K562 (cell line): Measurements from ENCODE around the gene DCLK2. TPM values are rescaled to one million over a fixed set of nuclear protein-coding genes. Genes with fewer than 3 reads are reported as not detected.

Experiments used
- ATAC-seq: fragments of 200-7000 bp; cut with Tn5 transposase; 3 replicates; pipeline ENCODE4 v1.9.1; 2020; ENCODE audit warnings: moderate library complexity
- BruUV-seq: library from RNA; stranded (reverse); fragments of 400-500 nt; replicated peaks from 2 replicates; lab custom pipeline; 2021; lab: Mats Ljungman, UMichigan
- CTCF ChIA-PET: fragments of 300-600 bp; formaldehyde crosslinking; extraction: SDS; loops from one replicate; lab custom pipeline; 2021; ENCODE audit warnings: low intra/inter-chr PET ratio; lab: Yijun Ruan, JAX
- POLR2A ChIA-PET: fragments of 300-600, 350-650 bp; sonication (Branson Sonifier 250); formaldehyde crosslinking; extraction: SDS; loops from one replicate; lab custom pipeline; 2021; ENCODE audit warnings: antibody characterized with exemption, inconsistent platforms; lab: Yijun Ruan, JAX
- DNase-seq, 4 experiments: peaks; one replicate each; pipeline versions ENCODE4 v3.0.0 to v3.0.0-alpha.2; 2011 to 2018; ENCODE audit warnings: low spot score in 3 of 4, mixed read lengths in 3 of 4; ENCODE audit errors: extremely low read depth in 1 of 4
- FAIRE-seq: peaks from 2 replicates; lab custom pipeline; 2011; peaks lifted over from hg19 to GRCh38; lab: Jason Lieb, UNC
- H2AFZ ChIP-seq: 2 replicates; pipeline ENCODE4 v1.6.0; 2011; ENCODE audit warnings: low read depth, low read length, control low read depth, inconsistent platforms
- H3K27ac ChIP-seq: fragments of 200-600 bp; 3 replicates; pipeline ENCODE4 v1.8.0; 2011; ENCODE audit warnings: low read depth, mild to moderate bottlenecking, control low read depth, inconsistent platforms, low read length, moderate library complexity, mixed read lengths; ENCODE audit errors: extremely low read depth
- H3K27me3 ChIP-seq, 2 experiments: fragments of 300-600 bp in 1 of 2; 2 replicates in 1 of 2; 3 replicates in 1 of 2; pipeline versions ENCODE4 v1.6.0 to v1.8.0; 2011; ENCODE audit warnings: inconsistent platforms in 2 of 2, low read length in 2 of 2, mild to moderate bottlenecking in 1 of 2, mixed read lengths in 1 of 2, moderate library complexity in 1 of 2; ENCODE audit not compliant: control insufficient read depth in 2 of 2, insufficient read depth in 2 of 2
- H3K36me3 ChIP-seq: fragments of 300-600 bp; 3 replicates; pipeline ENCODE4 v1.8.0; 2011; ENCODE audit warnings: mild to moderate bottlenecking, low read length, inconsistent platforms; ENCODE audit not compliant: control insufficient read depth, insufficient read depth
- H3K4me1 ChIP-seq, 2 experiments: fragments of 200-600 bp in 1 of 2; replicated peaks in 1 of 2; 2 replicates in 1 of 2; 3 replicates in 1 of 2; pipeline versions ENCODE4 v1.5.1 to v1.8.0; 2011; ENCODE audit warnings: inconsistent platforms in 2 of 2, low read length in 2 of 2, mild to moderate bottlenecking in 1 of 2, mixed read lengths in 1 of 2, moderate library complexity in 1 of 2; ENCODE audit not compliant: control insufficient read depth in 2 of 2, insufficient read depth in 2 of 2
- H3K4me2 ChIP-seq: 2 replicates; pipeline ENCODE4 v1.6.1; 2011; ENCODE audit warnings: low read length, control low read depth, inconsistent platforms, mixed read lengths; ENCODE audit not compliant: insufficient read depth
- H3K4me3 ChIP-seq: fragments of 200-600 bp; sonication (generic), shearing (Covaris generic); 2 replicates; pipeline ENCODE4 v1.5.1; 2016; ENCODE audit warnings: control low read depth, inconsistent platforms
- H3K79me2 ChIP-seq: fragments of 200-600 bp; 3 replicates; pipeline ENCODE4 v1.8.0; 2011; ENCODE audit warnings: low read length, inconsistent platforms; ENCODE audit not compliant: control insufficient read depth, insufficient read depth
- H3K9ac ChIP-seq, 2 experiments: 2 replicates each; pipeline versions ENCODE4 v1.6.0 to v1.6.1; 2011; ENCODE audit warnings: low read depth in 2 of 2, low read length in 2 of 2, control low read depth in 1 of 2, inconsistent platforms in 1 of 2, mild to moderate bottlenecking in 1 of 2, mixed read lengths in 1 of 2; ENCODE audit not compliant: insufficient read depth in 1 of 2
- H3K9me1 ChIP-seq: one replicate; pipeline ENCODE4 v1.6.0; 2011; ENCODE audit warnings: inconsistent platforms, mild to moderate bottlenecking, low read length, moderate library complexity; ENCODE audit not compliant: control insufficient read depth, insufficient read depth
- H3K9me3 ChIP-seq: replicated peaks from 2 replicates; pipeline ENCODE4 v1.5.1; 2011; ENCODE audit warnings: low read depth, low read length, inconsistent platforms; ENCODE audit not compliant: control insufficient read depth, insufficient read depth
- H4K20me1 ChIP-seq: replicated peaks from 2 replicates; pipeline ENCODE4 v1.6.1; 2011; ENCODE audit warnings: low read length, inconsistent platforms, mixed read lengths; ENCODE audit not compliant: control insufficient read depth, insufficient read depth
- BRD4 ChIP-seq: fragments of 200-600 bp; sonication (generic); IDR thresholded peaks from 2 replicates; pipeline ENCODE4 v1.6.1; 2017; ENCODE audit warnings: inconsistent platforms
- C11orf30 ChIP-seq: fragments of 450-650 bp; IDR thresholded peaks from 2 replicates; pipeline ENCODE4 v1.6.1; 2016; ENCODE audit warnings: low read depth, mild to moderate bottlenecking
- E2F4 ChIP-seq: sonication (generic); formaldehyde crosslinking; IDR thresholded peaks from 2 replicates; pipeline ENCODE4 v1.8.0; 2022; ENCODE audit warnings: mild to moderate bottlenecking, low read depth, missing genetic modification reagents
- HNRNPL ChIP-seq: fragments of 200-400 bp; formaldehyde crosslinking; IDR thresholded peaks from 2 replicates; pipeline ENCODE4 v1.6.1; 2017; ENCODE audit warnings: low read depth, mild to moderate bottlenecking, low read length
- MECOM ChIP-seq: fragments of 250-450 bp; sonication (Bioruptor Pico); IDR thresholded peaks from 2 replicates; pipeline ENCODE4 v1.8.0; 2022; ENCODE audit warnings: inconsistent platforms
- RHOXF2B ChIP-seq: fragments of 250-450 bp; sonication (Bioruptor Pico); conservative IDR thresholded peaks from 2 replicates; pipeline ENCODE4 v1.5.1; 2021
- SMAD3 ChIP-seq: fragments of 450-650 bp; formaldehyde crosslinking; conservative IDR thresholded peaks from 2 replicates; pipeline ENCODE4 v1.4.0; 2020; ENCODE audit warnings: mild to moderate bottlenecking
- ZSCAN32 ChIP-seq: fragments of 450-650 bp; formaldehyde crosslinking; IDR thresholded peaks from 2 replicates; pipeline ENCODE4 v1.4.0; 2020; ENCODE audit warnings: mild to moderate bottlenecking, moderate library complexity
- WGBS: fragments of 100-300 bp; shearing (Covaris generic); methylation state at CpG from one replicate; pipeline ENCODE4 v1.1.6; 2016; ENCODE audit warnings: low coverage, mixed read lengths; ENCODE audit not compliant: insufficient coverage; ENCODE audit errors: missing lambda C conversion rate; 5-methylcytosine and 5-hydroxymethylcytosine counted together
- in situ Hi-C: fragments of 300-500 bp; cut with MboI; formaldehyde crosslinking; loops from 4 replicates; pipeline ENCODE4 v1.15.0; 2018; ENCODE audit warnings: inconsistent platforms, mixed read lengths
- intact Hi-C: fragments of 100-400 bp; cut with micrococcal nuclease; formaldehyde crosslinking; loops from 2 replicates; pipeline ENCODE4 v1.14.2; 2022
- polyA plus RNA-seq, 8 experiments: library from polyadenylated mRNA; depleted of rRNA in 4 of 8; stranded (reverse) in 5 of 8; unstranded in 3 of 8; fragments of >200 nt; fragmentation: Nextera tagmentation in 2 of 8; fragmentation: Illumina TruSeq in 1 of 8; extraction: Ambion mirVana in 2 of 8; extraction: Trizol in 1 of 8; gene quantifications; 2 replicates each; pipeline versions ENCODE4 v1.2.1 to v1.2.3, GENCODE V29; 2011 to 2014; ENCODE audit warnings: inconsistent platforms in 1 of 8, missing spikeins in 1 of 8
- total RNA-seq, 7 experiments: library from RNA; depleted of rRNA in 6 of 7; stranded (reverse); fragments of >200 nt in 6 of 7; fragmentation: Illumina TruSeq in 2 of 7; extraction: Trizol in 2 of 7; gene quantifications; 2 replicates each; pipeline versions ENCODE4 v1.2.1 to v1.2.3, GENCODE V29; 2011 to 2021; ENCODE audit warnings: low replicate concordance in 1 of 7
- TF ChIP-seq, protein P1 (sequence below): fragments of 200-800 bp; sonication (Bioruptor generic); IDR thresholded peaks from 2 replicates; pipeline ENCODE4 v1.6.1; 2016; ENCODE audit warnings: missing genetic modification characterization, missing compliant biosample characterization

The DCLK2 gene
- total and polyA plus RNA-seq, 9 of the 15 experiments (the other 6 are each of a cell fraction or from before 2014, with no cell fraction given) = not detected

DNA sequence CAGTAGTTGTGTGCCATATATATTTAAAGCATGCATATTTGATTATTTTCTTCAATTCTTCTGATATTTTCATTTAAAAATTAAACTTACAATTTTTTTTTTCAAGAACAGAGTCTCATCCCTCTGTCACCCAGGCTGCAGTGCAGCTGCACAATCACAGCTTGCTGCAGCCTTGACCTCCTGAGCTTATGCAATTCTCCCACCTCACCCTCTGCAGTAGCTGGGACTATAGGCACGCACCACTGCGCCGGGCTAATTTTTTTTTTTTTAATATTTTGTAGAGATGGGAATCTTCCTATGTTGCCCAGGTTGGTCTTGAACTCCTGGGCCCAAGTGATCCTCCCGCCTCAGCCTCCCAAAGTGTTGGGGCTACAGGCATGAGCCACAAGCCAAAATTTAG lies 5.8 kb upstream of the DCLK2 start:
- intact Hi-C loops (no loop called here), in situ Hi-C loops (no loop called here)
- H3K79me2 ChIP-seq = no peaks in the 10 kb centered on the region
- H2AFZ ChIP-seq = no peak overlapping the region
- H3K4me2 ChIP-seq = no peak overlapping the region
- no peak overlapping the region for H3K4me3 ChIP-seq
- DNase-seq (no peak), ATAC-seq (no peak), FAIRE-seq (no peak)
- H3K36me3 ChIP-seq = no peaks in the 10 kb centered on the region
- no peaks in the 10 kb centered on the region for H3K4me1 ChIP-seq
- H3K9me1 ChIP-seq = no peaks in the 10 kb centered on the region
- ChIA-PET POLR2A (no interaction called here), CTCF (no interaction called here)
- no peaks in the 10 kb centered on the region for H4K20me1 ChIP-seq
- no peaks in the 10 kb centered on the region for H3K9me3 ChIP-seq
- BruUV-seq = no TSS peak
- TF ChIP-seq HNRNPL (no peak), BRD4 (no peak), MECOM (CRISPR knock-in tag) (no peak)
- H3K27me3 ChIP-seq = peaks cover 0 to 5% of the 10 kb centered on the region in 2 experiments; a peak in 2 of 5 replicates
- no peak overlapping the region for H3K27ac ChIP-seq
- no peak overlapping the region for H3K9ac ChIP-seq
- WGBS = 0% methylated on average over 4 of the region's 4 CpGs

GRCh38 chr4:150072906-150073714 lies 5.1 kb upstream of the DCLK2 start:
- Histone ChIP-seq H2AFZ (no peak overlapping the region), H3K36me3 (no peaks in the 10 kb centered on the region), H3K9ac (no peak overlapping the region), H3K4me1 (peaks cover 0 to 4% of the 10 kb centered on the region in 2 experiments; a peak in 2 of 5 replicates), H3K9me3 (no peaks in the 10 kb centered on the region), H3K27ac (no peak overlapping the region), H3K79me2 (no peaks in the 10 kb centered on the region), H3K4me3 (no peak overlapping the region), H3K9me1 (no peaks in the 10 kb centered on the region), H3K4me2 (no peak overlapping the region), H3K27me3 (peaks cover 0 to 9% of the 10 kb centered on the region in 2 experiments; a peak in 2 of 5 replicates), H4K20me1 (no peaks in the 10 kb centered on the region)
- 0% methylated on average over 2 of the region's 2 CpGs for WGBS
- DNase-seq (no peak), ATAC-seq (no peak), FAIRE-seq (no peak)
- in situ Hi-C loops = no loop called here
- intact Hi-C loops = no loop called here
- POLR2A ChIA-PET = no interaction called here
- BruUV-seq = no TSS peak
- CTCF ChIA-PET = no interaction called here
- no peak for TF ChIP-seq E2F4 (CRISPR knock-in tag)
- no peak for TF ChIP-seq RHOXF2B (CRISPR knock-in tag)
- TF ChIP-seq ZSCAN32 (CRISPR knock-in tag) = no peak
- TF ChIP-seq C11orf30 = no peak
- TF ChIP-seq SMAD3 (CRISPR knock-in tag) = no peak
- TF ChIP-seq, protein P1, sequence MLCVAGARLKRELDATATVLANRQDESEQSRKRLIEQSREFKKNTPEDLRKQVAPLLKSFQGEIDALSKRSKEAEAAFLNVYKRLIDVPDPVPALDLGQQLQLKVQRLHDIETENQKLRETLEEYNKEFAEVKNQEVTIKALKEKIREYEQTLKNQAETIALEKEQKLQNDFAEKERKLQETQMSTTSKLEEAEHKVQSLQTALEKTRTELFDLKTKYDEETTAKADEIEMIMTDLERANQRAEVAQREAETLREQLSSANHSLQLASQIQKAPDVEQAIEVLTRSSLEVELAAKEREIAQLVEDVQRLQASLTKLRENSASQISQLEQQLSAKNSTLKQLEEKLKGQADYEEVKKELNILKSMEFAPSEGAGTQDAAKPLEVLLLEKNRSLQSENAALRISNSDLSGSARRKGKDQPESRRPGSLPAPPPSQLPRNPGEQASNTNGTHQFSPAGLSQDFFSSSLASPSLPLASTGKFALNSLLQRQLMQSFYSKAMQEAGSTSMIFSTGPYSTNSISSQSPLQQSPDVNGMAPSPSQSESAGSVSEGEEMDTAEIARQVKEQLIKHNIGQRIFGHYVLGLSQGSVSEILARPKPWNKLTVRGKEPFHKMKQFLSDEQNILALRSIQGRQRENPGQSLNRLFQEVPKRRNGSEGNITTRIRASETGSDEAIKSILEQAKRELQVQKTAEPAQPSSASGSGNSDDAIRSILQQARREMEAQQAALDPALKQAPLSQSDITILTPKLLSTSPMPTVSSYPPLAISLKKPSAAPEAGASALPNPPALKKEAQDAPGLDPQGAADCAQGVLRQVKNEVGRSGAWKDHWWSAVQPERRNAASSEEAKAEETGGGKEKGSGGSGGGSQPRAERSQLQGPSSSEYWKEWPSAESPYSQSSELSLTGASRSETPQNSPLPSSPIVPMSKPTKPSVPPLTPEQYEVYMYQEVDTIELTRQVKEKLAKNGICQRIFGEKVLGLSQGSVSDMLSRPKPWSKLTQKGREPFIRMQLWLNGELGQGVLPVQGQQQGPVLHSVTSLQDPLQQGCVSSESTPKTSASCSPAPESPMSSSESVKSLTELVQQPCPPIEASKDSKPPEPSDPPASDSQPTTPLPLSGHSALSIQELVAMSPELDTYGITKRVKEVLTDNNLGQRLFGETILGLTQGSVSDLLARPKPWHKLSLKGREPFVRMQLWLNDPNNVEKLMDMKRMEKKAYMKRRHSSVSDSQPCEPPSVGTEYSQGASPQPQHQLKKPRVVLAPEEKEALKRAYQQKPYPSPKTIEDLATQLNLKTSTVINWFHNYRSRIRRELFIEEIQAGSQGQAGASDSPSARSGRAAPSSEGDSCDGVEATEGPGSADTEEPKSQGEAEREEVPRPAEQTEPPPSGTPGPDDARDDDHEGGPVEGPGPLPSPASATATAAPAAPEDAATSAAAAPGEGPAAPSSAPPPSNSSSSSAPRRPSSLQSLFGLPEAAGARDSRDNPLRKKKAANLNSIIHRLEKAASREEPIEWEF = no peak
